HepG2 (cell line): Measurements from ENCODE around the gene VAMP8. TPM values are rescaled to one million over a fixed set of nuclear protein-coding genes. Genes with fewer than 3 reads are reported as not detected.

Experiments
- CREM ChIP-seq, 2 experiments: sonication (generic) in 1 of 2; formaldehyde crosslinking in 1 of 2; IDR thresholded peaks; 2 replicates each; pipeline versions ENCODE4 v1.4.0 to v1.6.1; 2016 to 2020; ENCODE audit warnings: antibody characterized with exemption in 1 of 2, mild to moderate bottlenecking in 1 of 2, missing genetic modification reagents in 1 of 2
- MXD1 ChIP-seq: sonication (generic); formaldehyde crosslinking; IDR thresholded peaks from 2 replicates; pipeline ENCODE4 v1.4.0; 2020; ENCODE audit warnings: mild to moderate bottlenecking, missing genetic modification reagents
- NFE2L2 ChIP-seq: fragments of 150-350 bp; IDR thresholded peaks from 2 replicates; pipeline ENCODE4 v1.6.1; 2014; ENCODE audit warnings: low read length
- SIN3A ChIP-seq: IDR thresholded peaks from 2 replicates; pipeline ENCODE4 v1.6.1; 2011; ENCODE audit warnings: low read depth, mild to moderate bottlenecking, control low read depth, low read length, borderline replicate concordance
- TGIF2 ChIP-seq: IDR thresholded peaks from 2 replicates; pipeline ENCODE4 v1.6.1; 2016; ENCODE audit warnings: control low read depth, missing compliant biosample characterization
- ZBTB39 ChIP-seq: sonication (generic); formaldehyde crosslinking; IDR thresholded peaks from 2 replicates; pipeline ENCODE4 v1.5.0; 2020; ENCODE audit warnings: missing genetic modification reagents
- ZFP90 ChIP-seq: sonication (generic); formaldehyde crosslinking; IDR thresholded peaks from 2 replicates; pipeline ENCODE4 v1.8.0; 2022; ENCODE audit warnings: missing genetic modification reagents, mild to moderate bottlenecking, inconsistent platforms, borderline replicate concordance
- ZNF225 ChIP-seq: sonication (generic); formaldehyde crosslinking; IDR thresholded peaks from 2 replicates; pipeline ENCODE4 v1.4.0; 2020; ENCODE audit warnings: mild to moderate bottlenecking, missing genetic modification reagents
- ZNF574 ChIP-seq: sonication (generic); formaldehyde crosslinking; IDR thresholded peaks from 2 replicates; pipeline ENCODE4 v1.4.0; 2020; ENCODE audit warnings: missing genetic modification reagents
- ZXDC ChIP-seq: sonication (generic); formaldehyde crosslinking; IDR thresholded peaks from 2 replicates; pipeline ENCODE4 v1.5.0; 2020; ENCODE audit warnings: mild to moderate bottlenecking, missing genetic modification reagents
- polyA plus RNA-seq, 8 experiments: library from polyadenylated mRNA; depleted of rRNA in 3 of 8; stranded (reverse) in 7 of 8; unstranded in 1 of 8; fragments of >200 nt; fragmentation: Illumina TruSeq in 4 of 8; extraction: Trizol in 4 of 8; gene quantifications; 2 replicates each; pipeline versions ENCODE4 v1.2.1 to v1.2.3, GENCODE V29; 2011 to 2016; ENCODE audit warnings: low read depth in 4 of 8, missing spikeins in 1 of 8, mixed read lengths in 1 of 8; ENCODE audit not compliant: insufficient read depth in 1 of 8
- total RNA-seq, 5 experiments: library from RNA; depleted of rRNA; stranded (reverse); fragments of >200 nt; fragmentation: Illumina TruSeq; extraction: Trizol; gene quantifications; 2 replicates each; pipeline ENCODE4 v1.2.3, GENCODE V29; 2016; ENCODE audit warnings: low read depth in 1 of 5
- TF ChIP-seq, protein P1 (sequence below), 2 experiments: sonication (generic) in 1 of 2; formaldehyde crosslinking in 1 of 2; IDR thresholded peaks; 2 replicates each; pipeline versions ENCODE4 v1.4.0 to v1.6.1; 2016 to 2020; ENCODE audit warnings: borderline replicate concordance in 1 of 2, low read depth in 1 of 2, mild to moderate bottlenecking in 1 of 2, missing genetic modification reagents in 1 of 2

Gene VAMP8
- total and polyA plus RNA-seq, 2 of the 13 experiments (the other 11 are each of a cell fraction or from before 2014, with no cell fraction given): 83.3 to 157 TPM

DNA sequence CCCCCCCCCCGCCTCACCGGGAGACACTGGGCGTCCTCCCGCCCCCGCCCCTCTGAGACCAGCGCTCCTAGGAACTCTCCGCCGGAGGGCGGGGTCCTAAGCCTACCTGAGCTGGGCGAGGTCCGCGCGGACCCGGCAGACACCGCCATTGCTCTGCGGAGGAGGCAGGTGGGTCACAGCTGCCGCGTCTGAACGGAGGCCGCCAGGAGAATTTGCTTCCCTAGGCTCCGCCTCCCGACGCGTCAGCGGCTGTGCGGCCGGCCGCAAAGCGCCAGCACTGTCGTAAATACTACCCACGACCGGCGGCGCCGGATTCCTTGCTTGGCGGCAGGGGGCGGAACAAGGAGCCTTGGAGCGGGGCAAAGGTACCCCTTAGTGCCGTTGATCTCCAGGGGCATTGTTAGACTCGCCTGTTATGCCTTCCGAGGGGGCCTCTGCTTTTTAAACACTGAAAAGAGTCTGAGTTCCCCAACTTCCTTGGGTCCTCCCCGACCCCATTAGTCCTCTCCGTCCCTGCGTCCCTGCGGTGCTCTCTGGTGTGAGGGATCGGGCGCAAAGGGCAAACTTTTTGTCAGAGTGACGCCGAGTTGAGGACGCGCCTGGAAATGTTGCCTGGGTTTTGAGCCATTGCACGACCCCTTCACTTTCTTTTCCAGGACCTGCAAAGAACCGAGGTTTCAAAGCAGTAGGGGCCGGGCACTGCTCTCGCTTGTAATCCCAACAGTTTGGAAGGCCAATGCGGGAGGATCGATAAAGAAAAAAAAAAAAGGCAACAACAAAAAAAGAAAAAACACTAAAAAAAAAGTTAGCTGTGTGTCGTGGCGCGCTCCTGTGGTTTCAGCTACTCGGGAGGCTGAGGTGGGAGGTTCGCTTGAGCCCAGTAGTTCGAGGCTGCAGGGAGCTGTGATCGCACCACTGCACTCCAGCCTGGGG lies 15.8 kb upstream of the VAMP8 start, which contains the start of gene GGCX (continued):
- TF ChIP-seq MXD1 (CRISPR knock-in tag) (peak; percentile 38; the same call in 1 of the 2 replicates), ZNF574 (peak; percentile 85), SIN3A (peak; percentile 94; the same call in 1 of the 2 replicates), ZXDC (CRISPR knock-in tag) (peak; percentile 88; the same call in 1 of the 2 replicates), ZFP90 (CRISPR knock-in tag) (peak; percentile 94), TGIF2 (CRISPR knock-in tag) (no peak; the same call in none of the 2 replicates), ZBTB39 (peak; percentile 83), ZNF225 (CRISPR knock-in tag) (no peak), NFE2L2 (no peak), CREM (IDR thresholded peaks at IDR 0.05) (peak; percentile 94), CREM (CRISPR knock-in tag; IDR thresholded peaks at IDR 0.05) (0 out of 2 replicates have a peak, but pooled peaks have one; percentile 25)
- TF ChIP-seq, protein P1, sequence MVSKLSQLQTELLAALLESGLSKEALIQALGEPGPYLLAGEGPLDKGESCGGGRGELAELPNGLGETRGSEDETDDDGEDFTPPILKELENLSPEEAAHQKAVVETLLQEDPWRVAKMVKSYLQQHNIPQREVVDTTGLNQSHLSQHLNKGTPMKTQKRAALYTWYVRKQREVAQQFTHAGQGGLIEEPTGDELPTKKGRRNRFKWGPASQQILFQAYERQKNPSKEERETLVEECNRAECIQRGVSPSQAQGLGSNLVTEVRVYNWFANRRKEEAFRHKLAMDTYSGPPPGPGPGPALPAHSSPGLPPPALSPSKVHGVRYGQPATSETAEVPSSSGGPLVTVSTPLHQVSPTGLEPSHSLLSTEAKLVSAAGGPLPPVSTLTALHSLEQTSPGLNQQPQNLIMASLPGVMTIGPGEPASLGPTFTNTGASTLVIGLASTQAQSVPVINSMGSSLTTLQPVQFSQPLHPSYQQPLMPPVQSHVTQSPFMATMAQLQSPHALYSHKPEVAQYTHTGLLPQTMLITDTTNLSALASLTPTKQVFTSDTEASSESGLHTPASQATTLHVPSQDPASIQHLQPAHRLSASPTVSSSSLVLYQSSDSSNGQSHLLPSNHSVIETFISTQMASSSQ (IDR thresholded peaks at IDR 0.05; ENCODE audit: low read depth): peak; percentile 40; the same call in 1 of the 2 replicates
- TF ChIP-seq, protein P1 (CRISPR knock-in tag; IDR thresholded peaks at IDR 0.05; ENCODE audit: borderline replicate concordance): peak; percentile 82; the same call in 1 of the 2 replicates
